Muscle layer of duodenum (tissue), 2 donors: Measurements from ENCODE around the gene RBM19.

Experiments used
- H3K27ac ChIP-seq: one replicate; pipeline ENCODE4 v1.7.0; 2013; ENCODE audit warnings: mild to moderate bottlenecking, low read length
- H3K27me3 ChIP-seq: one replicate; pipeline ENCODE4 v1.7.0; 2013; ENCODE audit warnings: low read depth, mild to moderate bottlenecking, control low read depth, low read length
- H3K36me3 ChIP-seq, 2 donors: one replicate each; pipeline ENCODE4 v1.7.0; 2013; ENCODE audit warnings: low read length in 2 of 2, control low read depth in 1 of 2, mild to moderate bottlenecking in 1 of 2; ENCODE audit not compliant: insufficient read depth in 2 of 2, control insufficient read depth in 1 of 2
- H3K4me1 ChIP-seq, 2 donors: one replicate each; pipeline ENCODE4 v1.7.0; 2013; ENCODE audit warnings: low read length in 2 of 2, mild to moderate bottlenecking in 2 of 2, control low read depth in 1 of 2, moderate library complexity in 1 of 2; ENCODE audit not compliant: insufficient read depth in 2 of 2, control insufficient read depth in 1 of 2
- H3K4me3 ChIP-seq, 2 donors: one replicate each; pipeline ENCODE4 v1.7.0; 2013; ENCODE audit warnings: low read length in 2 of 2, low read depth in 1 of 2, mild to moderate bottlenecking in 1 of 2
- H3K9me3 ChIP-seq, 2 donors: one replicate each; pipeline ENCODE4 v1.7.0; 2013; ENCODE audit warnings: low read length in 2 of 2, control low read depth in 1 of 2, mild to moderate bottlenecking in 1 of 2; ENCODE audit not compliant: control insufficient read depth in 1 of 2
- donor health status: healthy.

The RBM19 gene

GRCh38 chr12:113935459-113935858 is 30.7 kb downstream of the RBM19 start:
- Histone ChIP-seq H3K36me3 (peaks cover 39 to 89% of the 10 kb centered on the region in 2 donors), H3K27ac (no peak overlapping the region), H3K4me3 (no peak overlapping the region), H3K27me3 (no peaks in the 10 kb centered on the region), H3K4me1 (peaks cover 0 to 10% of the 10 kb centered on the region in 2 donors), H3K9me3 (no peaks in the 10 kb centered on the region)

- Histone ChIP-seq H3K36me3 (peaks cover 34 to 89% of the 10 kb centered on the region in 2 donors), H3K27ac (no peak overlapping the region)
Observed at GRCh38 chr12:113934946-113935345, 31.2 kb downstream of the RBM19 start.

GRCh38 chr12:113934060-113934814 is 31.9 kb downstream of the RBM19 start:
- no peaks in the 10 kb centered on the region for H3K27me3 ChIP-seq

More at GRCh38 chr12:113934946-113935345, 31.2 kb downstream of the RBM19 start:
- Histone ChIP-seq H3K9me3 (no peaks in the 10 kb centered on the region), H3K4me3 (no peak overlapping the region), H3K4me1 (peaks cover 0 to 10% of the 10 kb centered on the region in 2 donors), H3K27me3 (no peaks in the 10 kb centered on the region)

DNA sequence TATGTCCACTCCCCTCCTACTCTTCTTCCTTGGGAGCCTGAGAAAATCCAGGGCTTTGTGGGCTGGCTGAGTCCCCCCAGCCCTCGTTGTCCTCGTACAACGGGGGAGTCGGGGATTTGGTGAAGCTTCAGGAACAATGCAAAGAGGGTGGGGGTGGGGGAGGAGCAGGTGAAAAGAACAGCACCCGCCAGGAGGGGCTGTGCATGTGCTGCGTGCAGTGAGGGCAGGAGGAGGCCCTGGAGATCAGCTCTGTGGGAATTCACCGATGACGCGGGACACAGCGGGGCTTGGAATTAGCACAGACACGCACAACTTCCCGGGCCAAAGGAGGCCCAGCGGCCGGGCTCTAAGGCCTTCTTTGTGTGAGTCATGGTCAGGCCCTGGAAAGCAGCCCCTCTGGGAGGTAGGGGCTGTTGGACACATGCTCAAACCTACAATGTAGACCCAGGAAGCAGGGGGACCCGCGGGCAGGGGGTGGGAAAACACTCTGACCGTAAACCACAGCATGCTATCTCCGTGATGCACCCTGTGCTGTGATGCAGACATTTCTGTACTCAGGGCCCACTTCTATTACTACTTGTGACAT is 32.8 kb downstream of the RBM19 start:
- peaks cover 32 to 89% of the 10 kb centered on the region in 2 donors for H3K36me3 ChIP-seq

More at GRCh38 chr12:113934060-113934814, 31.9 kb downstream of the RBM19 start:
- Histone ChIP-seq H3K9me3 (no peaks in the 10 kb centered on the region), H3K4me1 (peaks cover 0 to 10% of the 10 kb centered on the region in 2 donors), H3K36me3 (peaks cover 31 to 89% of the 10 kb centered on the region in 2 donors), H3K27ac (no peak overlapping the region), H3K4me3 (no peak overlapping the region)

GRCh38 chr12:113932381-113933196 is 33.5 kb downstream of the RBM19 start:
- Histone ChIP-seq H3K36me3 (peaks cover 31 to 84% of the 10 kb centered on the region in 2 donors), H3K4me3 (no peak overlapping the region), H3K4me1 (peaks cover 0 to 10% of the 10 kb centered on the region in 2 donors), H3K9me3 (no peaks in the 10 kb centered on the region), H3K27ac (no peak overlapping the region), H3K27me3 (no peaks in the 10 kb centered on the region)

More for the DNA sequence above, 32.8 kb downstream of the RBM19 start:
- Histone ChIP-seq H3K27ac (no peak overlapping the region), H3K4me1 (peaks cover 0 to 10% of the 10 kb centered on the region in 2 donors), H3K4me3 (no peak overlapping the region), H3K27me3 (no peaks in the 10 kb centered on the region), H3K9me3 (no peaks in the 10 kb centered on the region)

GRCh38 chr12:113931517-113931916 is 34.6 kb downstream of the RBM19 start:
- H3K27me3 ChIP-seq, result no peaks in the 10 kb centered on the region
- H3K4me1 ChIP-seq, result peaks cover 0 to 10% of the 10 kb centered on the region in 2 donors
- no peak overlapping the region for H3K27ac ChIP-seq
- H3K9me3 ChIP-seq, result no peaks in the 10 kb centered on the region
- no peak overlapping the region for H3K4me3 ChIP-seq
- H3K36me3 ChIP-seq, result peaks cover 26 to 84% of the 10 kb centered on the region in 2 donors

DNA sequence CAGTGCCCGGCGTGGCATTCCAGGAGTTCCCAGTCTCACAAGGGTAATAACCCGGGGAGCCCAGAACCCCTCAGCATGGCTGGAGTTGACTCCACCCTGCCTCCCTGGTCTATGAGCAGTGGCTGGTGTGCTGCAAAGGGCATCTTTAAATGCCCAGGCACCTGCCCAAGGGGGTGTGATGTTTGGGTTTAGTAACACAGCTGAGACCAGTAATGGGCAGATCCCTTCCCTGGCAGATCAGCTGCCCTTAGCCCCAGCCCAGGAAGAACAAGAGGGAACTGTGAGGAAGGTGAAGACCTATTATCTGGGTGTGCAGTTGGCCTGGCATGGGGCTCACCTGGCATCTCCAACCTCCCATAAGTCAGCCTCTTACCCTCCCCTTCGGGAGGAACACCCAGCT is 35.9 kb downstream of the RBM19 start:
- H3K4me3 ChIP-seq, result no peak overlapping the region
- H3K27me3 ChIP-seq, result no peaks in the 10 kb centered on the region
- H3K27ac ChIP-seq, result no peak overlapping the region
- H3K9me3 ChIP-seq, result no peaks in the 10 kb centered on the region
- peaks cover 0 to 10% of the 10 kb centered on the region in 2 donors for H3K4me1 ChIP-seq
- H3K36me3 ChIP-seq, result peaks cover 34 to 88% of the 10 kb centered on the region in 2 donors

DNA sequence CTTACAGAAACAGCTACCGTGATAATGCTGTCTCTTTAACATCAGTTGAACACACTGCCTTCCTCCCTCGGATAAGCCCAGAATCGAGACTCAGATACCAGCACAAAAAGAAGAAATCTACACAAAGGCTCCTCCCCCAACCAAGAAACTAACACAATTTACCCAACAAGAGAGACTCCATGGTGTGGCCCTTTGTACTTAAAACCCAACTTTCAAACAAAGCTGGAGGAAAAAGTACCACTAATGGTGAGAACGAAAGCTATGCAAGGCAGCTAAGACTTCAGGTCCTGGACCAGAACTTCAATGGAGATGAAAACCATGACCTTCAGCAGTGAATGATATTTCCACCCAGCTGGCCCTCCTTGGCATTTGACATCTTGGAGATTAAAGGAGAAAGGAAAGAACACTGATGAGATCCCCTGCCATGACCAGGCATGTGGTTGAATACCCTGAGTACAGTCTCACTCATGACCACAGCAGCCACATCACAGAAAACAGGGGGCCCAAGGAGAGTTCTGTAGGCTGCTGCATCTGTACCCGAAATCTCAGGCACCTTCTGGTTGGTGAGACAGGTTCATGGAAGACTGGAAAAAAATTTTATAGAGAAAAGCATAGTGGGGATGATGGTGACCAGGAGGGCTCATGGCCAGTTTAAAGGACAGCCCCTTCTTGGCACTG is 36.7 kb downstream of the RBM19 start:
- Histone ChIP-seq H3K36me3 (peaks cover 42 to 88% of the 10 kb centered on the region in 2 donors), H3K27me3 (no peaks in the 10 kb centered on the region), H3K27ac (no peak overlapping the region), H3K4me3 (no peak overlapping the region), H3K4me1 (peaks cover 0 to 10% of the 10 kb centered on the region in 2 donors), H3K9me3 (no peaks in the 10 kb centered on the region)

DNA sequence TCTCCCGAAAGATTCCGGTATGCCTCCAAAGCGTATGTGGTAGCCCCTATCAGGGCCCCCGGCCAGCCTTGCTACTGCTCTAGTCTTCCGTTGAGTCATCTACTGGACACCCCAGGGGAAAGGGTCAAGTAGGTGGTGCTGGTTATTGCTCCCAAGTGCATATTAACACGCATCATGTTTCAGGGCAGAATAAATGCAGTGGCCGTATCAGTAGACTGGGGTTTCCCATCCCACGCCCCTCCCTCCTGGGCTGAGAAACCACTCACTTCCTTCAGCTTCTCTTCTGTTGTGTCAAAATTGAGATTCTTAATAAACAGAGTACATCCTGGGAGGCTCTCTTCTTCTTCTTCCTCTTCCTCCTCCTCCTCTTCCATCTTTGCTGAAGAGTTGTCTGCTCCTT is 39.3 kb downstream of the RBM19 start:
- no peaks in the 10 kb centered on the region for H3K4me1 ChIP-seq
- H3K9me3 ChIP-seq, result no peaks in the 10 kb centered on the region
- no peak overlapping the region for H3K4me3 ChIP-seq
- H3K27me3 ChIP-seq, result no peaks in the 10 kb centered on the region
- no peak overlapping the region for H3K27ac ChIP-seq
- H3K36me3 ChIP-seq, result peaks cover 56 to 89% of the 10 kb centered on the region in 2 donors

- H3K4me1 ChIP-seq, result no peaks in the 10 kb centered on the region
- no peak overlapping the region for H3K27ac ChIP-seq
- H3K9me3 ChIP-seq, result no peaks in the 10 kb centered on the region
- no peaks in the 10 kb centered on the region for H3K27me3 ChIP-seq
- no peak overlapping the region for H3K4me3 ChIP-seq
- peaks cover 53 to 82% of the 10 kb centered on the region in 2 donors for H3K36me3 ChIP-seq
Observed at GRCh38 chr12:113924341-113924740, 41.8 kb downstream of the RBM19 start.
